DND-41 (cell line): ENCODE data around the gene PIN1.

Source experiments
- ATAC-seq: fragments of 200-7000 bp; cut with Tn5 transposase; 3 replicates; pipeline ENCODE4 v1.9.1; 2021; ENCODE audit warnings: low read depth; ENCODE audit not compliant: insufficient read depth
- DNase-seq: peaks from one replicate; pipeline ENCODE4 v3.0.0-alpha.2; 2020
- H2AFZ ChIP-seq: 2 replicates; pipeline ENCODE4 v1.6.0; 2012; ENCODE audit warnings: low read depth, low read length
- H3K27ac ChIP-seq: 2 replicates; pipeline ENCODE4 v1.5.1; 2012; ENCODE audit warnings: low read length, inconsistent platforms
- H3K27me3 ChIP-seq: fragments of 200-600 bp; sonication (generic); 2 replicates; pipeline ENCODE4 v1.6.0; 2012; ENCODE audit warnings: low read length, mild to moderate bottlenecking, inconsistent platforms; ENCODE audit not compliant: insufficient read depth, poor library complexity
- H3K36me3 ChIP-seq: 2 replicates; pipeline ENCODE4 v1.5.1; 2012; ENCODE audit warnings: low read length, inconsistent platforms; ENCODE audit not compliant: insufficient read depth
- H3K4me1 ChIP-seq: 2 replicates; pipeline ENCODE4 v1.5.1; 2012; ENCODE audit warnings: mild to moderate bottlenecking, low read length; ENCODE audit not compliant: insufficient read depth
- H3K4me2 ChIP-seq: 2 replicates; pipeline ENCODE4 v1.6.0; 2012; ENCODE audit warnings: mild to moderate bottlenecking, moderate library complexity, low read length, inconsistent platforms; ENCODE audit not compliant: insufficient read depth
- H3K4me3 ChIP-seq, 2 experiments: fragments of 200-600 bp in 1 of 2; shearing (Covaris generic) in 1 of 2; 2 replicates each; pipeline ENCODE4 v1.5.1; 2012 to 2016; ENCODE audit warnings: inconsistent platforms in 2 of 2, low read length in 2 of 2, mild to moderate bottlenecking in 2 of 2, low read depth in 1 of 2, moderate library complexity in 1 of 2
- H3K79me2 ChIP-seq: 2 replicates; pipeline ENCODE4 v1.6.0; 2012; ENCODE audit warnings: low read length, inconsistent platforms; ENCODE audit not compliant: insufficient read depth
- H3K9ac ChIP-seq: 2 replicates; pipeline ENCODE4 v1.6.0; 2012; ENCODE audit warnings: low read depth, mild to moderate bottlenecking, inconsistent platforms, low read length, moderate library complexity
- H3K9me3 ChIP-seq: 2 replicates; pipeline ENCODE4 v1.5.1; 2012; ENCODE audit warnings: low read length, moderate library complexity, mild to moderate bottlenecking, inconsistent platforms; ENCODE audit not compliant: insufficient read depth, severe bottlenecking
- H4K20me1 ChIP-seq: 2 replicates; pipeline ENCODE4 v1.6.0; 2012; ENCODE audit warnings: low read length; ENCODE audit not compliant: insufficient read depth
- EZH2 ChIP-seq: IDR thresholded peaks from 3 replicates; pipeline ENCODE4 v1.6.1; 2012; ENCODE audit warnings: borderline replicate concordance, low read depth, mild to moderate bottlenecking, moderate library complexity, low read length, inconsistent platforms; ENCODE audit not compliant: severe bottlenecking
- TF ChIP-seq, protein P1 (sequence below): IDR thresholded peaks from 2 replicates; pipeline ENCODE4 v1.5.1; 2012; ENCODE audit warnings: borderline replicate concordance, low read length, moderate library complexity, mild to moderate bottlenecking; ENCODE audit not compliant: poor library complexity, severe bottlenecking; ENCODE audit errors: extremely low read depth

PIN1 gene

GRCh38 chr19:9860407-9860806 lies 25.3 kb downstream of the PIN1 start:
- Histone ChIP-seq H4K20me1 (no peaks in the 10 kb centered on the region), H3K4me1 (peaks cover 21% of the 10 kb centered on the region), H3K27ac (no peak overlapping the region), H3K9ac (no peak overlapping the region), H3K4me2 (no peak overlapping the region), H3K36me3 (no peaks in the 10 kb centered on the region), H3K79me2 (no peaks in the 10 kb centered on the region), H3K4me3 (no peak overlapping the region), H2AFZ (no peak overlapping the region), H3K27me3 (no peaks in the 10 kb centered on the region), H3K9me3 (no peaks in the 10 kb centered on the region)
- TF ChIP-seq, protein P1, sequence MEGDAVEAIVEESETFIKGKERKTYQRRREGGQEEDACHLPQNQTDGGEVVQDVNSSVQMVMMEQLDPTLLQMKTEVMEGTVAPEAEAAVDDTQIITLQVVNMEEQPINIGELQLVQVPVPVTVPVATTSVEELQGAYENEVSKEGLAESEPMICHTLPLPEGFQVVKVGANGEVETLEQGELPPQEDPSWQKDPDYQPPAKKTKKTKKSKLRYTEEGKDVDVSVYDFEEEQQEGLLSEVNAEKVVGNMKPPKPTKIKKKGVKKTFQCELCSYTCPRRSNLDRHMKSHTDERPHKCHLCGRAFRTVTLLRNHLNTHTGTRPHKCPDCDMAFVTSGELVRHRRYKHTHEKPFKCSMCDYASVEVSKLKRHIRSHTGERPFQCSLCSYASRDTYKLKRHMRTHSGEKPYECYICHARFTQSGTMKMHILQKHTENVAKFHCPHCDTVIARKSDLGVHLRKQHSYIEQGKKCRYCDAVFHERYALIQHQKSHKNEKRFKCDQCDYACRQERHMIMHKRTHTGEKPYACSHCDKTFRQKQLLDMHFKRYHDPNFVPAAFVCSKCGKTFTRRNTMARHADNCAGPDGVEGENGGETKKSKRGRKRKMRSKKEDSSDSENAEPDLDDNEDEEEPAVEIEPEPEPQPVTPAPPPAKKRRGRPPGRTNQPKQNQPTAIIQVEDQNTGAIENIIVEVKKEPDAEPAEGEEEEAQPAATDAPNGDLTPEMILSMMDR = no peak
- no peak for TF ChIP-seq EZH2
- no peak for ATAC-seq
- DNase-seq = no peak

GRCh38 chr19:9861503-9861902 lies 26.4 kb downstream of the PIN1 start:
- H3K79me2 ChIP-seq = no peaks in the 10 kb centered on the region

DNA sequence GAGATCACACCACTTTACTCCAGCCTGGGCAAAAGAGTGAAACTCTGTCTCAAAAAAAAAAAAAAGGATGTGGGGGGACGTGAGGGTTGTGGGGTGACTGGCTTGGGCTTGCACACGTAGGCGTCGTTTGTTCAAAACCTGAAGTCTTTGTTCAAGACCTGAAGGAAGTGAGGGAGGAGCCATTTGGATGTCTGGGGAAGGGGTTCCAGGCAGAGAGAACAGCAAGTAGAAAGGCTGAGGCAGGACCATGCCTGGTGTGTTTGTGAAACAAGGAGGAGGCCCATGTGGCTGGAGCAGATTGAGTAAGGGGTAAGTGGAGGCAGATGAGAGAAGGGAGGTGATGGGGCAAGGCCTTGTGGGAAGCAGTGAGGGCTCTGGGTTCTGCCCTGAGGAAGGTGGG lies 27.8 kb downstream of the PIN1 start:
- Histone ChIP-seq H3K9me3 (no peaks in the 10 kb centered on the region), H3K27ac (no peak overlapping the region), H3K9ac (no peak overlapping the region), H3K4me2 (no peak overlapping the region), H4K20me1 (no peaks in the 10 kb centered on the region), H3K4me3 (no peak overlapping the region), H3K36me3 (no peaks in the 10 kb centered on the region), H3K79me2 (no peaks in the 10 kb centered on the region), H3K4me1 (peaks cover 18% of the 10 kb centered on the region), H2AFZ (no peak overlapping the region), H3K27me3 (no peaks in the 10 kb centered on the region)
- TF ChIP-seq, protein P1 = no peak
- no peak for TF ChIP-seq EZH2
- DNase-seq = no peak
- no peak for ATAC-seq

More at GRCh38 chr19:9861503-9861902, 26.4 kb downstream of the PIN1 start:
- no peak for ATAC-seq
- no peak overlapping the region for H3K4me3 ChIP-seq
- no peaks in the 10 kb centered on the region for H3K36me3 ChIP-seq
- no peaks in the 10 kb centered on the region for H3K9me3 ChIP-seq
- no peak overlapping the region for H3K27ac ChIP-seq
- no peak overlapping the region for H3K4me2 ChIP-seq
- no peak overlapping the region for H2AFZ ChIP-seq
- no peaks in the 10 kb centered on the region for H4K20me1 ChIP-seq
- TF ChIP-seq EZH2 = no peak
- TF ChIP-seq, protein P1 = no peak
- DNase-seq = no peak
- no peaks in the 10 kb centered on the region for H3K27me3 ChIP-seq
- peaks cover 28% of the 10 kb centered on the region for H3K4me1 ChIP-seq
- no peak overlapping the region for H3K9ac ChIP-seq

DNA sequence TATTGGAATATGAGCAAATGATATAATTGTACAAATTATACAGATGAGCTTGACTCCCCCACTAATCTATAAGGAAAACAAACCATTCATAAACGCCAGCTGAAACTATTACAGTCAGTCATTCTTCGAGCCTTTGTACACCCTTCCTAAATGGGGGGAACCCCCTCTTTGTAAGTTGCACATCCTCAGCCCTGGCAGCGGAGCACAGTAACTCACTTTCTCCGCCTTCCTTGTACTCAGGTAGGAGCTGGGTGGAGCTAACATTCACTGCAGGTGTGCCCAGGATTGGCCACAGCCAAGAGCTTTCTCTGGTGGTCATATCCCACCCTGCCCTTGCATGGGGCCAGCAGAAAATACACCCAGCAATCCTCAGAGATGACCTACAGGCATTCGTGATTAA lies 28.6 kb downstream of the PIN1 start:
- Histone ChIP-seq H3K9me3 (no peaks in the 10 kb centered on the region), H3K4me2 (no peak overlapping the region), H4K20me1 (no peaks in the 10 kb centered on the region), H3K79me2 (no peaks in the 10 kb centered on the region), H3K27ac (no peak overlapping the region), H3K4me1 (peaks cover 10% of the 10 kb centered on the region), H3K27me3 (no peaks in the 10 kb centered on the region), H2AFZ (no peak overlapping the region), H3K4me3 (no peak overlapping the region), H3K9ac (no peak overlapping the region), H3K36me3 (no peaks in the 10 kb centered on the region)
- TF ChIP-seq, protein P1 = no peak
- TF ChIP-seq EZH2 = no peak
- ATAC-seq (no peak), DNase-seq (no peak)
